Muscle layer of colon (tissue), 2 donors: ENCODE results near the gene PSMD11.
"Not testable (repeated sequence)": the region's sequence is repeated elsewhere in the genome, so short reads cannot be mapped to it uniquely, and the experiment has no call there.

Experiments used
- H3K27ac ChIP-seq: one replicate; pipeline ENCODE4 v1.7.0; 2013; ENCODE audit warnings: low read depth, mild to moderate bottlenecking, low read length, moderate library complexity
- H3K27me3 ChIP-seq, 2 donors: one replicate each; pipeline ENCODE4 v1.7.0; 2013; ENCODE audit warnings: low read length in 2 of 2, mild to moderate bottlenecking in 2 of 2; ENCODE audit not compliant: insufficient read depth in 2 of 2, control insufficient read depth in 1 of 2
- H3K36me3 ChIP-seq: one replicate; pipeline ENCODE4 v1.7.0; 2013; ENCODE audit warnings: mild to moderate bottlenecking, low read length; ENCODE audit not compliant: insufficient read depth
- H3K4me1 ChIP-seq: one replicate; pipeline ENCODE4 v1.7.0; 2013; ENCODE audit warnings: mild to moderate bottlenecking, low read length; ENCODE audit not compliant: insufficient read depth
- H3K4me3 ChIP-seq, 2 donors: one replicate each; pipeline ENCODE4 v1.7.0; 2013; ENCODE audit warnings: low read length in 2 of 2, low read depth in 1 of 2, mild to moderate bottlenecking in 1 of 2, moderate library complexity in 1 of 2
- H3K9ac ChIP-seq: one replicate; pipeline ENCODE4 v1.7.0; 2013; ENCODE audit warnings: low read length
- H3K9me3 ChIP-seq: one replicate; pipeline ENCODE4 v1.7.0; 2013; ENCODE audit warnings: mild to moderate bottlenecking, low read length
- donor health status: abdominal sarcoma.
- donor health status: Adenocarcinoma of cecum.

The PSMD11 gene

GRCh38 chr17:32444301-32445073, at the start of gene PSMD11:
TSS of gene PSMD11 (plus strand) at chr17:32444510. CDS start at chr17:32444524, 14 bp downstream.
- H3K27ac ChIP-seq: peak within 1 kb of the TSS; percentile 85
- H3K4me3 ChIP-seq: peak within 1 kb of the TSS; percentile 86 to 98
- H3K4me1 ChIP-seq: peaks cover 25% of the 10 kb centered on the region
- H3K27me3 ChIP-seq: no peaks in the 10 kb centered on the region
- H3K36me3 ChIP-seq: peaks cover 24% of the 10 kb centered on the region
- no peaks in the 10 kb centered on the region for H3K9me3 ChIP-seq
- H3K9ac ChIP-seq: peak within 1 kb of the TSS; percentile 75

DNA sequence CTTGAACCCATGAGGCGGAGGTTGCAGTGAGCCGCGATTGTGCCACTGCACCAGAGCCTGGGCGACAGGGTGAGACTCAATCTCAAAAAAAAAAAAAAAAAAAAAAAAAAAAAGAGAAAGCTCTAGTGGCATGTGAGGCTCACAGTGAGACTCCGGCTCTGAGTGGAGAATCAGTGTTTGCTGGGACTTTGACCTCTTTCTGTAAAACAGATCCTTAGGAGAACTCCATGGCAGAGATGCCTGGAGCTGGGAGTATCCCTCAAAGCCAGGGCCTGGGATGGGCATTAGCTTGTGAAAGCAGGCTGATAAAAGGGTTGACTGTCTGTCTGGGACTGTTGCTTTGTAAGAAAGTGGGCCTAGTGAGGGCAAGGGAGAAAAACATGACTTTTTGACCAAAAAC, 48.0 kb upstream of the PSMD11 start:
- Histone ChIP-seq H3K9ac (no peak overlapping the region), H3K27me3 (no peaks in the 10 kb centered on the region), H3K9me3 (no peaks in the 10 kb centered on the region), H3K4me1 (no peaks in the 10 kb centered on the region), H3K4me3 (no peak overlapping the region), H3K36me3 (no peaks in the 10 kb centered on the region), H3K27ac (no peak overlapping the region)

DNA sequence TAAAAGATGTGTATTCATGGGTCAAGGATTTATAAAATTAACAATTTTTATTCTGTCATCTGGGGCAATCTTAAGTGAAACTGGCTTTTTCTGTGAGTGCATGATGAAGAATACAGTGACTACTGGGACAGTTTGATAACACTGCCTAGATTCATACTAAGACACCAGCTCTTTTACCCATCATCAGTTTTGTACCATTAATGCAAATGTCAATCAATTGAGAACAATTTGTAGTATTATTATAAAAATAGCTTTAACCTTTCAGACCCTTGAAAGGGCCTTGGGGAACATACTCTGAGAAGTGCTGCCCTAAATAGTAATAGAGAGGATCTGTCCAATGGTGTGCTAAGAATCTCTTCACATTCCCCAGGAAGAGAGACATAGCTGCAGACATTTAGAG, 45.4 kb upstream of the PSMD11 start:
- Histone ChIP-seq H3K27ac (no peak overlapping the region), H3K4me3 (no peak overlapping the region), H3K9me3 (no peaks in the 10 kb centered on the region), H3K27me3 (no peaks in the 10 kb centered on the region), H3K9ac (no peak overlapping the region), H3K36me3 (no peaks in the 10 kb centered on the region), H3K4me1 (no peaks in the 10 kb centered on the region)

DNA sequence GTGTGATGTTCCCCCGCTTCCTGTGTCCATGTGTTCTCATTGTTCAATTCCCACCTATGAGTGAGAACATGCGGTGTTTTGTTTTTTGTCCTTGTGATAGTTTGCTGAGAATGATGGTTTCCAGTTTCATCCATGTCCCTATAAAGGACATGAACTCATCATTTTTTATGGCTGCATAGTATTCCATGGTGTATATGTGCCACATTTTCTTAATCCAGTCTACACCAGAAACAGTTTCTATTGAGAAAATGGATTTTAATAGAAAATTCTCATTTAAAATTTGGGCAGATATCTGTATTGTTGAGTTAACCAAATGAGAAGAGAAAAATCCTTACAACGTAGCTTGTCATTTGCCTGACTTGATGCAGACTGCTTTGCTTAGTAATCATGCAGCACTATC, 34.2 kb upstream of the PSMD11 start:
- H3K4me1 ChIP-seq, H3K27me3 ChIP-seq, H3K9me3 ChIP-seq, H3K36me3 ChIP-seq, H3K4me3 ChIP-seq, H3K9ac ChIP-seq, H3K27ac ChIP-seq: not testable (repeated sequence)

- Histone ChIP-seq H3K9ac (no peak overlapping the region), H3K4me1 (no peaks in the 10 kb centered on the region), H3K9me3 (no peaks in the 10 kb centered on the region), H3K27me3 (no peaks in the 10 kb centered on the region), H3K36me3 (no peaks in the 10 kb centered on the region), H3K27ac (no peak overlapping the region), H3K4me3 (no peak overlapping the region)
Measured at GRCh38 chr17:32426894-32427293, 17.4 kb upstream of the PSMD11 start.

GRCh38 chr17:32429598-32429997, 14.7 kb upstream of the PSMD11 start:
- H3K9ac ChIP-seq: no peak overlapping the region
- H3K4me1 ChIP-seq: no peaks in the 10 kb centered on the region
- H3K27ac ChIP-seq: no peak overlapping the region
- no peaks in the 10 kb centered on the region for H3K36me3 ChIP-seq
- no peaks in the 10 kb centered on the region for H3K27me3 ChIP-seq
- no peaks in the 10 kb centered on the region for H3K9me3 ChIP-seq
- H3K4me3 ChIP-seq: no peak overlapping the region

GRCh38 chr17:32440722-32441121, 3.6 kb upstream of the PSMD11 start:
- Histone ChIP-seq H3K27ac (no peak overlapping the region), H3K36me3 (no peaks in the 10 kb centered on the region), H3K9me3 (no peaks in the 10 kb centered on the region), H3K4me1 (peaks cover 12% of the 10 kb centered on the region), H3K4me3 (no peak overlapping the region), H3K9ac (no peak overlapping the region), H3K27me3 (no peaks in the 10 kb centered on the region)

DNA sequence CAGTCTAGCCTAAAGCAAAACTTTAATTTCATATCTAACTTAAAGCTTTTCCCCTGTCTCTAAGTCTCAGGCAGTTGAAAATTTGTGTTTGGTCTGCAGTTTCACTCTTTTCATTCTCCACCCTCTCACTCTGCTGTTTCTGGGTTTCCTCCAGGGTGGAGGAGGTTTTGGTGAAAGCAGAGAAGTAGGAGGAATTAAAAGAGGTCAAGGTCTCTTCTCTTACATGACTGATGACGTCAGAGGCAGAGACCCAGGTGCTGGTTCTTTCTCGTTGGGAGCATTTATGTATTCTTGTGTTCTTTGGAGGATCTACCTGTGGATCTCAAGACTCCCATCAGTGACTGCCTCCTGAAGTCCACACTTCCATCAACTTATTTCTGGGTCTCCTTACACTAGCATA, 2.4 kb upstream of the PSMD11 start:
- Histone ChIP-seq H3K4me1 (peaks cover 24% of the 10 kb centered on the region), H3K36me3 (peaks cover 3% of the 10 kb centered on the region), H3K27me3 (no peaks in the 10 kb centered on the region), H3K9me3 (no peaks in the 10 kb centered on the region), H3K27ac (no peak overlapping the region), H3K9ac (no peak overlapping the region), H3K4me3 (no peak overlapping the region)

DNA sequence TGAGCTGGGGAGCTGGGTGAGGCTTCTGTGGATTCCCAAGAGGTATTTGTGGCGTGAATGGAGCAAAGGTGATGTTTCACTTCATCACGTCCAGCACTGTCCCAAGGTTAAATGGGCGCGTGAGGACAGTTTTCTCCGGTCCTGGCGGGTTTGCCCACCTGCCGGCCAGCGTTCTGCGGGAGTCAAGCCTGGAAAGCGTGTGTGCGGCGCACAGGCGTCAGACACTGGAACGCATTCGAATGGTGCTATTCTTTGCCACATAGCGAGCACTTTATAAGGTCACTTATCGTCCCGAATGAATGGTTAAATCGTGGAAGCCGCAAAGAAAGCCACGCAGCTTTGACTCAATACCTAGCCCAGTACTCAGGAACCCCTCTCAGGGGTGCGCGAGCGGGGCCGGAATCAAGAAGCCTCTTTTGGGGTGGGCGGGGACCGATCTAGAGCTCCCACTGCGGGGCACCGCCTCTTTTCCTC, 446 bp upstream of the PSMD11 start:
- Histone ChIP-seq H3K27me3 (no peaks in the 10 kb centered on the region), H3K4me1 (peaks cover 25% of the 10 kb centered on the region), H3K9ac (no peak overlapping the region), H3K27ac (no peak overlapping the region), H3K4me3 (peak overlapping the region; percentile 86 to 98), H3K9me3 (no peaks in the 10 kb centered on the region), H3K36me3 (peaks cover 18% of the 10 kb centered on the region)

- H3K4me1 ChIP-seq: peaks cover 25% of the 10 kb centered on the region
- H3K27ac ChIP-seq: peak overlapping the region; percentile 85
Measured at GRCh38 chr17:32445074-32445415, 735 bp downstream of the PSMD11 start.

GRCh38 chr17:32445497-32445896, 1.2 kb downstream of the PSMD11 start:
- H3K4me1 ChIP-seq: peaks cover 25% of the 10 kb centered on the region
- no peaks in the 10 kb centered on the region for H3K27me3 ChIP-seq
- peak overlapping the region; percentile 75 for H3K9ac ChIP-seq
- peak overlapping the region; percentile 86 to 98 for H3K4me3 ChIP-seq
- H3K27ac ChIP-seq: peak overlapping the region; percentile 85
- H3K36me3 ChIP-seq: peaks cover 31% of the 10 kb centered on the region
- no peaks in the 10 kb centered on the region for H3K9me3 ChIP-seq

More at GRCh38 chr17:32445074-32445415, 735 bp downstream of the PSMD11 start:
- Histone ChIP-seq H3K9me3 (no peaks in the 10 kb centered on the region), H3K36me3 (peaks cover 30% of the 10 kb centered on the region), H3K9ac (peak overlapping the region; percentile 75), H3K4me3 (peak overlapping the region; percentile 86 to 98), H3K27me3 (no peaks in the 10 kb centered on the region)

GRCh38 chr17:32445971-32446370, 1.7 kb downstream of the PSMD11 start:
- Histone ChIP-seq H3K9me3 (no peaks in the 10 kb centered on the region), H3K9ac (no peak overlapping the region), H3K4me1 (peaks cover 25% of the 10 kb centered on the region), H3K27me3 (no peaks in the 10 kb centered on the region), H3K36me3 (peaks cover 36% of the 10 kb centered on the region), H3K4me3 (peak overlapping the region in 1 of 2 donors; percentile 86), H3K27ac (no peak overlapping the region)
